HG03095 (cell line): ENCODE data around the gene VCP.
"Not testable (repeated sequence)": the region's sequence is repeated elsewhere in the genome, so short reads cannot be mapped to it uniquely, and the experiment has no call there.

Experiments used
- ATAC-seq: cut with Tn5 transposase; IDR thresholded peaks from one replicate; pipeline ENCODE4 v1.9.1; 2021; ENCODE audit warnings: moderate library complexity; ENCODE audit not compliant: unreplicated experiment

VCP gene

GRCh38 chr9:35026671-35027070, 45.8 kb downstream of the VCP start:
- no peak for ATAC-seq

- not testable (repeated sequence) for ATAC-seq
Measured at GRCh38 chr9:35023443-35023842, 49.0 kb downstream of the VCP start.

GRCh38 chr9:35014517-35014916, 57.9 kb downstream of the VCP start:
- no peak for ATAC-seq

- ATAC-seq = no peak
Measured at GRCh38 chr9:35010351-35010958, 62.0 kb downstream of the VCP start.
